ENCODE measurements around the gene C14orf180. TPM values are rescaled to one million over a fixed set of nuclear protein-coding genes. Genes with fewer than 3 reads are reported as not detected.

The C14orf180 gene
- polyA plus RNA-seq, 1 experiment = not detected

- Histone ChIP-seq H3K9me3 (ENCODE audit: control insufficient read depth, insufficient read depth, low read length) (no peaks in the 10 kb centered on the region), H3K27me3 (ENCODE audit: control insufficient read depth, insufficient read depth, low read length) (no peaks in the 10 kb centered on the region), H3K27ac (ENCODE audit: low read depth, low read length) (no peak overlapping the region), H3K4me3 (ENCODE audit: low read depth, low read length) (no peak overlapping the region)
- POLR2A ChIA-PET = no interaction called here
- CTCF ChIA-PET = no interaction called here
- no peak for TF ChIP-seq CTCF (IDR thresholded peaks at IDR 0.05; ENCODE audit: low read depth, low read length)
- DNase-seq (ENCODE audit: low read depth, low spot score) = no peak
Observed at GRCh38 chr14:104610749-104611310, 31.3 kb downstream of the C14orf180 start.

DNA sequence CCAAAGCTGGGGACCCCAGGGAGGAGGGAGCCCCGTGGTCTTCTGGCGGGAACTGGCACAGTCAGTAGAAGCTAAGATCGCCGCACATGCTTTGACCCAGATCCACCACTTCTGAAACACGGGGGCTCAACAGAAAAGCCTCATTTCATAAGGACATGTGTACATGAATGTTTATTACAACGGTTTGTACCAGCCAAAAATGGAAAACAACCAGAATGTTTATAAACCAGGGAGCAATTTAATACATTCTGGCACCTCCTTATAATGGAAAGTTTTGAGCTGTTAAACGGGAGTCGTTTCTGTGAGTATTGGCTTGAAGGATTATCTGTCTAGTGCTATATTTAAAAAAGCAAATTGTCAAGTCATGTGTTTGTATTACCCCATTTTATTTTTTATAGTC, 32.3 kb downstream of the C14orf180 start:
- TF ChIP-seq CTCF (IDR thresholded peaks at IDR 0.05; ENCODE audit: low read depth, low read length) = no peak
- POLR2A ChIA-PET = no interaction called here
- no peaks in the 10 kb centered on the region for H3K9me3 ChIP-seq (ENCODE audit: control insufficient read depth, insufficient read depth, low read length)
- no peaks in the 10 kb centered on the region for H3K27me3 ChIP-seq (ENCODE audit: control insufficient read depth, insufficient read depth, low read length)
- no peak overlapping the region for H3K4me3 ChIP-seq (ENCODE audit: low read depth, low read length)
- no peak overlapping the region for H3K27ac ChIP-seq (ENCODE audit: low read depth, low read length)
- no peak for DNase-seq (ENCODE audit: low read depth, low spot score)
- CTCF ChIA-PET = no interaction called here

- H3K4me3 ChIP-seq (ENCODE audit: low read depth, low read length) = no peak overlapping the region
- H3K27ac ChIP-seq (ENCODE audit: low read depth, low read length) = no peak overlapping the region
- no peak for DNase-seq (ENCODE audit: low read depth, low spot score)
- TF ChIP-seq CTCF (IDR thresholded peaks at IDR 0.05; ENCODE audit: low read depth, low read length) = no peak
- H3K27me3 ChIP-seq (ENCODE audit: control insufficient read depth, insufficient read depth, low read length) = no peaks in the 10 kb centered on the region
- ChIA-PET POLR2A (no interaction called here), CTCF (no interaction called here)
- H3K9me3 ChIP-seq (ENCODE audit: control insufficient read depth, insufficient read depth, low read length) = no peaks in the 10 kb centered on the region
Observed at GRCh38 chr14:104614126-104614812, 34.7 kb downstream of the C14orf180 start.

GRCh38 chr14:104624939-104625338, 45.4 kb downstream of the C14orf180 start:
- Histone ChIP-seq H3K4me3 (ENCODE audit: low read depth, low read length) (no peak overlapping the region), H3K9me3 (ENCODE audit: control insufficient read depth, insufficient read depth, low read length) (no peaks in the 10 kb centered on the region), H3K27me3 (ENCODE audit: control insufficient read depth, insufficient read depth, low read length) (peaks cover 19% of the 10 kb centered on the region), H3K27ac (ENCODE audit: low read depth, low read length) (no peak overlapping the region)
- ChIA-PET POLR2A (no interaction called here), CTCF (no interaction called here)
- DNase-seq (ENCODE audit: low read depth, low spot score) = no peak
- no peak for TF ChIP-seq CTCF (IDR thresholded peaks at IDR 0.05; ENCODE audit: low read depth, low read length)

DNA sequence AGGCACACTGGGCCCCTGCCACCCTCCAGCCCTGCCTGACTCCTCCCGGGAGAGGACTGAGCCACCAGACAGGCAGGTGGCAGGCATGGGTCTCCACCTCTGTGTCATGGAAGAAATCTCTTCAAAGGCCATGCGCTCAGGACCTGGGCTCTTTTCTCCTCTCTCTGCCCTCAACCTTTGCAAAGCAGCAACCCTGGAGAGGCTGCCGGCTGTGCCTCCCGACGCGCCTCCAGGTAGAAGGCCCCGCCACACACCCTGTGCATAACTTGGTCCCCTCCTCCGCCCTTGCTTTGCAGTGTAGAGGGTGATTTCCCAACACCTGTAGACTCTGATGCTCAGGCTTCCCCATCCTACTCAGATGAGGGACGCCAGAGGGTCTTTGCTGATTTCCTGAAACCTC, 53.2 kb downstream of the C14orf180 start:
- TF ChIP-seq CTCF (IDR thresholded peaks at IDR 0.05; ENCODE audit: low read depth, low read length) = no peak
- Histone ChIP-seq H3K27me3 (ENCODE audit: control insufficient read depth, insufficient read depth, low read length) (peaks cover 10% of the 10 kb centered on the region), H3K4me3 (ENCODE audit: low read depth, low read length) (no peak overlapping the region), H3K27ac (ENCODE audit: low read depth, low read length) (no peak overlapping the region), H3K9me3 (ENCODE audit: control insufficient read depth, insufficient read depth, low read length) (no peaks in the 10 kb centered on the region)
- DNase-seq (ENCODE audit: low read depth, low spot score) = no peak
- ChIA-PET POLR2A (no interaction called here), CTCF (interaction anchor here (1.0 kb wide), 1 partner anchor 555 kb away, joined by 3 read pairs; no protein-coding TSS in a partner anchor)
